Astrocyte of the spinal cord (primary cell): ENCODE results near the gene UBLCP1.

Experiments used
- DNase-seq: peaks from one replicate; pipeline ENCODE4 v3.0.0; 2011; ENCODE audit warnings: low read depth, low spot score
- H3K4me3 ChIP-seq: 2 replicates; pipeline ENCODE4 v1.5.1; 2011; ENCODE audit warnings: low read depth, mild to moderate bottlenecking, low read length, moderate library complexity
- in situ Hi-C: cut with HindIII; loops from 2 replicates; pipeline ENCODE4 v1.10.0; 2017; ENCODE audit warnings: low sequenced_read_pairs
- TF ChIP-seq, protein P1 (sequence below): IDR thresholded peaks from 2 replicates; pipeline ENCODE4 v1.5.1; 2012; ENCODE audit warnings: low read depth, mild to moderate bottlenecking, low read length, inconsistent platforms

Gene UBLCP1

DNA sequence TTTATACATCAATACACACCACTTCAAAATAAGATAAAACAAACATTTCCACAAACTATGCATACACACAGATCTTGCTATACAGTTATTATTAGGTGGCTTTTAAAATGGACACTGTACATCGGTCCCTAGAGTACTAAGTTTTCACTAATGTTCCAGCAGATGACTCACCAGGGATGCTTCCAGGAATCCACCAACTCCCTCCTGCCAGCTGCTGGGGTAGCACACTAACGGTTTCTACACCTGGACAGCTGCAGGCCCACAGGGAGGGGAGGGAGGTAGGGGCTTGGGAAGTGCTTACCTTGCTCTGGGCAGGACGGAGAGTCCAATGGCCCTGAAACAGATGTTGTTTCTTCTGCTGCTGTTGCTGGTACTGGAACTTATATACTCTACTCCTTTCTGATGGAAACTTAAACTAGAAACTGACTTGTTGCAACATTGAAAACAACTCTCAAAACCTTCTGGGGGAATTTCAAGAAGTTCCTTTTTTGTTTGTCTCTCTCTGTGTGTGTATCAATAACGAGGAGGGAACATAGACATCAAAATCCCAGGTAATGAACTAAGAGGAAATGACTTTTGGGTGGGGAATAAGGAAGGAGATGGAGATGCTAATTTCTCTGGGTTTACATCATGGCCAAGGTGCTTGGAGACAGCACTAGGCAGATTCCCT, 67.2 kb downstream of the UBLCP1 start, which contains the start of gene IL12B:
TSS of gene IL12B (minus strand) at position 357 of the 670 bp plus-strand sequence. CDS start 3,705 bp downstream, outside the sequence.
- peak within 1 kb of the TSS; percentile 50 for H3K4me3 ChIP-seq
- DNase-seq: peak; percentile 39
- TF ChIP-seq, protein P1, sequence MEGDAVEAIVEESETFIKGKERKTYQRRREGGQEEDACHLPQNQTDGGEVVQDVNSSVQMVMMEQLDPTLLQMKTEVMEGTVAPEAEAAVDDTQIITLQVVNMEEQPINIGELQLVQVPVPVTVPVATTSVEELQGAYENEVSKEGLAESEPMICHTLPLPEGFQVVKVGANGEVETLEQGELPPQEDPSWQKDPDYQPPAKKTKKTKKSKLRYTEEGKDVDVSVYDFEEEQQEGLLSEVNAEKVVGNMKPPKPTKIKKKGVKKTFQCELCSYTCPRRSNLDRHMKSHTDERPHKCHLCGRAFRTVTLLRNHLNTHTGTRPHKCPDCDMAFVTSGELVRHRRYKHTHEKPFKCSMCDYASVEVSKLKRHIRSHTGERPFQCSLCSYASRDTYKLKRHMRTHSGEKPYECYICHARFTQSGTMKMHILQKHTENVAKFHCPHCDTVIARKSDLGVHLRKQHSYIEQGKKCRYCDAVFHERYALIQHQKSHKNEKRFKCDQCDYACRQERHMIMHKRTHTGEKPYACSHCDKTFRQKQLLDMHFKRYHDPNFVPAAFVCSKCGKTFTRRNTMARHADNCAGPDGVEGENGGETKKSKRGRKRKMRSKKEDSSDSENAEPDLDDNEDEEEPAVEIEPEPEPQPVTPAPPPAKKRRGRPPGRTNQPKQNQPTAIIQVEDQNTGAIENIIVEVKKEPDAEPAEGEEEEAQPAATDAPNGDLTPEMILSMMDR: no peak
- in situ Hi-C loops: no loop called here

DNA sequence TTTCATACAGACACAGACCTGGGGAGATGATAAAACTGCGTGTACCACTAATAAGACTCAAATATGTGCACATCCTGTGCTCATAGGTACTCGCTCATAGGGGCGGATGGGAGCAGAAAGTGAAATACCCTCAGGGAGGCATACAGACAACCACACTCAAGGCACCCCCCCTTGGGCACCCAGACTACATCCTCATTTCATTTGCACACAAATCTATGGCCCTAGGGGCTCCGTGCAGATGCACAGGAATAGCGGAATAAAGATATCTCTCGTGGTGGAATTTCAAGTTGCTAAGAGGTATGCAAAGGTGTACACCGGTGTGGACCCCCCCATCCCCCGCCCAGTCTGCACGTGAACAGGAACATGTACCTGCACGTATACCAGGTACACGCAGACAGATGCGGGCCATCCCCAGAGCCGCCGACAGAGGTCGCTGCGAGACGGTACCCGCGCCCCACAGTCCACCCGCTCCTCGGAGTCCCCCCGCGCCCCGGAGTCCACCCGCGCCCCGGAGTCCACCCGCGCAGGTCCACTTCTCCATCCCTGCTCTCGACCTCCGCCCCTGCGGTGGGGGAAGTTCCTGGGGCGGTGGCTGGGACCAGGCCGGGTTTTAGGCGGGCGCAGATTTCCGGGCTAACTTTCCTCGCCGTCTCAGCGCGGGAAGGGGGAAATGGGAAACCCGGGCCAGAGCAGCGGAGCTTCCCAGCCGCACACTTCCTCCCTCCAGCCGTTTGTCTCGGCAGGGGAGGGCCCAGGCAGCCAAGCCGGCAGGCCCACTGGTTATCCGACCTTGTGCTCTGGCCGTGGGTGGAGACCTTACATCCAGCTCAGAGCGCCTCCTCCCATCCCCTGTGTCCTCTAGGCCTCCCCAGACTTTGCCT, 68.2 kb downstream of the UBLCP1 start:
- in situ Hi-C loops: no loop called here
- H3K4me3 ChIP-seq: peak overlapping the region; percentile 50
- TF ChIP-seq, protein P1: peak; percentile 85
- DNase-seq: peak; percentile 35

DNA sequence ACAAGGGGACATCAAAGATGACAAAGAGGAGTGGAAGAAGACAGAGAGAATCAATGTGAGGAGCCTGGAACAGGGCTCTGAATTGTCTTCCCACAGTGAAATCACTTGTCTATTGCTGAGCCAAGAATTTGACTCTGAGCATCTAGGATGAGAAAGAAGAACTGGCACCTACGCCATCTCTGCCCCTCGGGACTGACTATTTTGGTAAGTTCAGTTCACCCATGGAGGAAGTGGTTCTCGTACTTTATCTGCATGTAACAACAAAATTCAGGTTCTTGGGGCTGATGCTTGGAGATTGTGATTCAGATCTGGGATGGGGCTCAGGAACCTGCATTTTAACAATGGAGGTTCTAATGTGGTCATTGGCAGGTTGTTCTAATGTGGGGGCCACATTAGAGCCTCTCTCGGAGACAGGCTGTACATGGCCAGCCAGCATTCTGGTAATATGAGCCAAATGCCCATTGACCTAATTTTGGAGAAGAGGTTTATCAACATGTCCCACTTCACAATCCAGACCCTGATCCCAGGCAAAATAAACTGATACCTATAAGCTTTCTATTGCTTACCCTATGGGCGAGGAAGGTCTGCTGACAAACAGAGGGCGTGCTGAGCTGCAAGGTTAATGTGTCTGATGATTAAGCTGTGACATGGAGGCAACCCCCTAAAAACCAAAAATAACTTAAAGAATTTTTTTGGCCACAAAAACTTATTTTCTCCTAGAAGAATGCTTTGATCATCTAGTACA, 69.9 kb downstream of the UBLCP1 start:
- TF ChIP-seq, protein P1: no peak
- in situ Hi-C loops: no loop called here
- no peak for DNase-seq
- H3K4me3 ChIP-seq: no peak overlapping the region

DNA sequence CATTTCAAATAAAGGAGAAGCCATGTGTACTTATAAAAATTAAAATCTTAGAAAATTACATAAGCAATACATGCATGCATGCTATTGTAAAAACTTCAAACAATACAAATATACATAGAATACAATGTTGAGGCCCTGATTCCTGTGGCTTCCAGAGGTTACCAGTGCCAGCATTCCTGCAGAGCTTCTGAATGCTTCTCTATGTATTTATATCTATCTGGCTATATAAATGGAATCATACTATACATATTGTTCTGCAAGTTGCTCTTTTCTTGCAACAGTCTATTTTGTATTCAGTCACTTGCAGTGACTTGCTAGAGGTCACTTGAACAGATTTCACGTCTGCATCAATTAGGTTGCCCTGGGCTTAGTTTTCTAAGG, 70.4 kb downstream of the UBLCP1 start:
- no peak overlapping the region for H3K4me3 ChIP-seq
- TF ChIP-seq, protein P1: no peak
- in situ Hi-C loops: no loop called here
- DNase-seq: no peak
